Trophoblast cell (in vitro differentiated cells and primary cell): ENCODE measurements around the gene GGT6.

Experiments used
- DNase-seq, 2 donors: peaks; one replicate each; pipeline ENCODE4 v3.0.0-alpha.2; 2016
- H2AFZ ChIP-seq: 2 replicates; pipeline ENCODE4 v1.6.1; 2013; ENCODE audit warnings: low read length, moderate library complexity, mild to moderate bottlenecking; ENCODE audit not compliant: insufficient read depth, poor library complexity
- H2AK5ac ChIP-seq: 2 replicates; pipeline ENCODE4 v1.6.1; 2013; ENCODE audit warnings: mild to moderate bottlenecking, low read length
- H2BK120ac ChIP-seq: 2 replicates; pipeline ENCODE4 v1.6.1; 2013; ENCODE audit warnings: low read length, mild to moderate bottlenecking, moderate library complexity; ENCODE audit not compliant: insufficient read depth, poor library complexity
- H2BK12ac ChIP-seq: 2 replicates; pipeline ENCODE4 v1.6.1; 2013; ENCODE audit warnings: mild to moderate bottlenecking, low read length, moderate library complexity
- H2BK5ac ChIP-seq: 2 replicates; pipeline ENCODE4 v1.6.1; 2013; ENCODE audit warnings: low read length, low read depth, moderate library complexity, mild to moderate bottlenecking; ENCODE audit not compliant: poor library complexity
- H3K14ac ChIP-seq: 2 replicates; pipeline ENCODE4 v1.6.1; 2013; ENCODE audit warnings: mild to moderate bottlenecking, low read length
- H3K18ac ChIP-seq: 2 replicates; pipeline ENCODE4 v1.6.1; 2013; ENCODE audit warnings: mild to moderate bottlenecking, low read length
- H3K23ac ChIP-seq: 2 replicates; pipeline ENCODE4 v1.6.1; 2013; ENCODE audit warnings: low read length
- H3K27ac ChIP-seq: 2 replicates; pipeline ENCODE4 v1.5.1; 2013; ENCODE audit warnings: low read depth, mild to moderate bottlenecking, inconsistent platforms, low read length, moderate library complexity
- H3K27me3 ChIP-seq: 2 replicates; pipeline ENCODE4 v1.6.1; 2013; ENCODE audit warnings: inconsistent platforms, mild to moderate bottlenecking, low read length, moderate library complexity; ENCODE audit not compliant: insufficient read depth
- H3K36me3 ChIP-seq, 2 experiments: 1 replicate in 1 of 2; 2 replicates in 1 of 2; pipeline ENCODE4 v1.6.1; 2013; ENCODE audit warnings: low read length in 2 of 2, mild to moderate bottlenecking in 2 of 2, moderate library complexity in 1 of 2; ENCODE audit not compliant: insufficient read depth in 2 of 2, control insufficient read depth in 1 of 2
- H3K4ac ChIP-seq: 2 replicates; pipeline ENCODE4 v1.6.1; 2013; ENCODE audit warnings: low read depth, mild to moderate bottlenecking, low read length, moderate library complexity
- H3K4me1 ChIP-seq, 2 experiments: 1 replicate in 1 of 2; 2 replicates in 1 of 2; pipeline ENCODE4 v1.6.1; 2013; ENCODE audit warnings: low read length in 2 of 2, mild to moderate bottlenecking in 2 of 2, moderate library complexity in 1 of 2; ENCODE audit not compliant: insufficient read depth in 2 of 2, control insufficient read depth in 1 of 2
- H3K4me2 ChIP-seq: 2 replicates; pipeline ENCODE4 v1.6.1; 2013; ENCODE audit warnings: inconsistent platforms, mild to moderate bottlenecking, low read length, moderate library complexity
- H3K4me3 ChIP-seq: 2 replicates; pipeline ENCODE4 v1.5.1; 2013; ENCODE audit warnings: mild to moderate bottlenecking, low read depth, low read length, inconsistent platforms
- H3K79me1 ChIP-seq: one replicate; pipeline ENCODE4 v1.6.1; 2013; ENCODE audit warnings: low read length
- H3K79me2 ChIP-seq: 2 replicates; pipeline ENCODE4 v1.6.1; 2013; ENCODE audit warnings: low read length, mild to moderate bottlenecking; ENCODE audit not compliant: control insufficient read depth, insufficient read depth, poor library complexity
- H3K9ac ChIP-seq: 2 replicates; pipeline ENCODE4 v1.6.1; 2013; ENCODE audit warnings: mild to moderate bottlenecking, low read length
- H3K9me3 ChIP-seq: 2 replicates; pipeline ENCODE4 v1.6.1; 2013; ENCODE audit warnings: low read depth, mild to moderate bottlenecking, control low read depth, inconsistent platforms, low read length; ENCODE audit not compliant: insufficient read depth
- H4K12ac ChIP-seq: 2 replicates; pipeline ENCODE4 v1.6.1; 2013; ENCODE audit warnings: low read depth, mild to moderate bottlenecking, low read length, moderate library complexity
- H4K8ac ChIP-seq: 2 replicates; pipeline ENCODE4 v1.6.1; 2013; ENCODE audit warnings: low read depth, mild to moderate bottlenecking, low read length, moderate library complexity
- H4K91ac ChIP-seq: one replicate; pipeline ENCODE4 v1.6.1; 2013; ENCODE audit warnings: low read depth, mild to moderate bottlenecking, low read length, moderate library complexity
- WGBS: extraction: QIAGEN DNeasy Blood & Tissue Kit; methylation state at CpG from one replicate; pipeline ENCODE4 v1.1.7; 2013; ENCODE audit warnings: missing lambda C conversion rate; ENCODE audit not compliant: insufficient read length, insufficient coverage; ENCODE audit errors: extremely low coverage; 5-methylcytosine and 5-hydroxymethylcytosine counted together

The GGT6 gene

DNA sequence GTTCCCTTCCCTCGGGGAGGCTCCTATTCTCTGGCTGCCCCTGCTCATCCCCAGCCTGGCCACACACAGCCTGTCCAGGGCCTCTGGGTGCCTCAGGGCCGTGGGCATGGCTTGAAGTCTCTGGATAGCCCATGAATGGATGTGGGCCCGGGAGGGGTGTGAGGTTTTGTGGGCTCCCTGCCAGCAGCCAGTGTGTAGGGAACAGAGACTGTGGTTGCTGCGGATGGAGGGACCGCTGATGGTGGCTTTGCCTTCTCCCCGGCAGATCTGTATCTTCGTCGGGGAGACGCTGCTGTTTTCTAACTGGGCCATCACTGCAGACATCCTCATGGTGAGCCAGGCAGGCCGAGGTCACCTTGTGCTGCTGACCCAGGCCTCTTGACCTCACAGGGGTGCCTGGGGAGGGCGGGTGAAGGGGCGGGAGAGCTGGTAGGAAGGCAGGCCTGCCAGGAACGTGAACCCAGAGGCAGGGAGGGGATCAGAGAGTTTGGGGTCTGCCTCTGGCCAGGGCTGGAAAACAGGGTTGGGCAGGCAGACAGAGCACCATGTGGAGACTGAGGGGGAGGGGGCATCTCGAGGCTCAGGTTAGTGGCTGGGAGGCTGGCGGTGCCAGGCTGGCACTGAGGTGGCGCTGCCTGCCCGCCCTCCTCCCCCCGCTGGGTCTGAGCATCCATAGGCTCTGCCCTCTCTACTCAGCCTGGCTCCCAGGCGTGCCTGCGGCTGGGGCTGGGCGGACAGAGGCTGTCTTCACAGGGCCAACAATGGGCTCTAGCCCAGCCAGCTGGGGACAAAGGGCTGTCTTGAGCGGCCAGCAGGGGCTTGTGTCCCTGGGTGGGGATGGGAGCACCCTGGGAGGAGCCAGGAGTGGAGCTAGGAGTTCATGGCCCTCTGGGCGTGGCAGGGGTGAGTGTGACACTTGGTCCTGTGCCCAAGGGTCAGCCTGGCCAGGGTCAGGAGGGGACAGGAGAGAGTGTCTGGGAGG lies 26.6 kb downstream of the GGT6 start:
- Histone ChIP-seq H3K9ac (no peak overlapping the region), H2AFZ (no peak overlapping the region), H3K4me1 (peaks cover 0 to 2% of the 10 kb centered on the region in 2 experiments), H3K4me3 (no peak overlapping the region), H2BK12ac (no peak overlapping the region), H3K23ac (no peak overlapping the region), H2AK5ac (no peak overlapping the region), H4K8ac (no peak overlapping the region), H3K18ac (no peak overlapping the region), H3K79me1 (no peaks in the 10 kb centered on the region), H3K4me2 (no peak overlapping the region), H3K36me3 (peaks cover 93% of the 10 kb centered on the region in 2 experiments), H3K27me3 (no peaks in the 10 kb centered on the region), H2BK120ac (no peak overlapping the region), H2BK5ac (no peak overlapping the region), H3K79me2 (no peaks in the 10 kb centered on the region), H3K4ac (no peak overlapping the region), H4K91ac (no peak overlapping the region), H4K12ac (no peak overlapping the region), H3K14ac (no peak overlapping the region), H3K9me3 (no peaks in the 10 kb centered on the region), H3K27ac (no peak overlapping the region)
- no peak for DNase-seq
- no CpG with 5 or more reads among the region's 23 CpGs for WGBS

- WGBS = no CpG with 5 or more reads among the region's 33 CpGs
- peaks cover 92 to 93% of the 10 kb centered on the region in 2 experiments for H3K36me3 ChIP-seq
- no peak for DNase-seq
Measured at GRCh38 chr17:4532860-4533522, 27.4 kb downstream of the GGT6 start.

DNA sequence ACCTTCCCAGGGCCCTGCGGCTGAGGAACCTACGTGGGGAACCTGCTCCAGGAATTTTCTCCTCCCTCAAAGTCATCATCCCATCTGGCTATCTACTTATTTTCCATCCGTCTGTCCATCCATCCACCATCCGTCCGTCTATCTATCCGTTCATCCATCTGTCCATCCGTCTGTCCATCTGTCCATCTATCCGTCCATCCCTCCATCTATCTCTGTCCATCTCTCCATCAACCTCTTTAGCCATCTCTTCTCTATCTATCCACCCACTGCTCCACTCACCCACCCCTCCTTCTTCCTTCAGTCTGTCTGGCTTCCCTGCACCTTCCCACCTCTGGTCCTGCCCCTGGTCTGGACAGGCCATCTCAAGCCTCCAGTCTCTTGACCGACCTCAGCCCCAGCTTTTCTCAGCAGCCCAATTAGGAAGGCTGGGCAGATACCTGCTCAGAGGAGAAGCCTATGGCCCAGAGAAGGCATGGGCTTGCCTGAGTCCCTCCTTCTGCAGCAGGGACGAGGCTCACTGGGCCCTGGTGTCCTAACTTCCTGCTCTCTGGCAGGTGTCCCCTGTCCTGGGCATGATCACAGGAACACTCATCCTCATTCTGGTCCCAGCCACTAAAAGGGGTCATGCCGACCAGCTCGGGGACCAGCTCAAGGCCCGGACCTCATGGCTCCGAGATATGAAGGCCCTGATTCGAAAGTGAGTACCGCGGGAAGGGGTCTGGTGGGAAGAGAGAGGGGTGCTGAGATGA lies 28.2 kb downstream of the GGT6 start:
- H2BK120ac ChIP-seq = no peak overlapping the region

More at GRCh38 chr17:4532860-4533522, 27.4 kb downstream of the GGT6 start:
- no peak overlapping the region for H3K4me3 ChIP-seq
- H3K4me2 ChIP-seq = no peak overlapping the region
- no peak overlapping the region for H4K12ac ChIP-seq
- H3K23ac ChIP-seq = no peak overlapping the region
- H2BK120ac ChIP-seq = no peak overlapping the region
- no peak overlapping the region for H2AK5ac ChIP-seq
- H4K91ac ChIP-seq = no peak overlapping the region
- H3K27ac ChIP-seq = no peak overlapping the region
- no peak overlapping the region for H3K9ac ChIP-seq
- H2BK5ac ChIP-seq = no peak overlapping the region
- H3K14ac ChIP-seq = no peak overlapping the region
- no peaks in the 10 kb centered on the region for H3K9me3 ChIP-seq
- H2AFZ ChIP-seq = no peak overlapping the region
- no peak overlapping the region for H2BK12ac ChIP-seq
- H3K4ac ChIP-seq = no peak overlapping the region
- H3K18ac ChIP-seq = no peak overlapping the region
- no peaks in the 10 kb centered on the region for H3K27me3 ChIP-seq
- no peaks in the 10 kb centered on the region for H3K79me1 ChIP-seq
- no peaks in the 10 kb centered on the region for H3K79me2 ChIP-seq
- peaks cover 0 to 2% of the 10 kb centered on the region in 2 experiments for H3K4me1 ChIP-seq
- H4K8ac ChIP-seq = no peak overlapping the region

More for the DNA sequence above, 28.2 kb downstream of the GGT6 start:
- Histone ChIP-seq H3K9ac (no peak overlapping the region), H3K79me1 (no peaks in the 10 kb centered on the region), H3K36me3 (peaks cover 87 to 89% of the 10 kb centered on the region in 2 experiments), H3K79me2 (no peaks in the 10 kb centered on the region), H3K27ac (no peak overlapping the region), H3K14ac (no peak overlapping the region), H2BK5ac (no peak overlapping the region), H3K23ac (no peak overlapping the region), H2BK12ac (no peak overlapping the region), H3K18ac (no peak overlapping the region), H4K8ac (no peak overlapping the region), H3K4me1 (peaks cover 0 to 2% of the 10 kb centered on the region in 2 experiments), H4K91ac (no peak overlapping the region), H3K27me3 (no peaks in the 10 kb centered on the region), H2AFZ (no peak overlapping the region), H3K4me2 (no peak overlapping the region), H3K4me3 (no peak overlapping the region), H3K9me3 (no peaks in the 10 kb centered on the region), H4K12ac (no peak overlapping the region), H3K4ac (no peak overlapping the region), H2AK5ac (no peak overlapping the region)
- 100% methylated on average over 2 of the region's 17 CpGs for WGBS
- DNase-seq = no peak
